Upper lobe of right lung (tissue), 1 donor: Measurements from ENCODE around the gene DLAT. TPM values are rescaled to one million over a fixed set of nuclear protein-coding genes. Genes with fewer than 3 reads are reported as not detected.
"Not testable (repeated sequence)": the region's sequence is repeated elsewhere in the genome, so short reads cannot be mapped to it uniquely, and the experiment has no call there.

ENCODE experiments used
- ATAC-seq: fragments of 200-7000 bp; cut with Tn5 transposase; one replicate; pipeline ENCODE4 v1.9.1; 2020; ENCODE audit warnings: mild to moderate bottlenecking, moderate library complexity
- DNase-seq: peaks from one replicate; pipeline ENCODE4 v3.0.0-alpha.2; 2020
- H3K27ac ChIP-seq: fragments of 200-600 bp; one replicate; pipeline ENCODE4 v1.8.0; 2022
- H3K27me3 ChIP-seq: fragments of 200-600 bp; one replicate; pipeline ENCODE4 v1.8.0; 2022; ENCODE audit warnings: mild to moderate bottlenecking
- H3K36me3 ChIP-seq: fragments of 200-600 bp; one replicate; pipeline ENCODE4 v1.8.0; 2022
- H3K4me1 ChIP-seq: fragments of 200-600 bp; one replicate; pipeline ENCODE4 v1.8.0; 2022
- H3K4me3 ChIP-seq: fragments of 200-600 bp; one replicate; pipeline ENCODE4 v1.8.0; 2022; ENCODE audit warnings: mild to moderate bottlenecking
- H3K9me3 ChIP-seq: fragments of 200-600 bp; one replicate; pipeline ENCODE4 v1.8.0; 2022
- intact Hi-C: fragments of 100-400 bp; cut with DNase I; formaldehyde crosslinking; loops from one replicate; pipeline ENCODE4 v1.11.0; 2022
- total RNA-seq: library from RNA; stranded (reverse); fragmentation: NEBNext Ultra II Directional; extraction: Animal tissue kit (Norgen Biotek cat#: 25700); gene quantifications from one replicate; pipeline ENCODE4 v1.2.1, GENCODE V29; 2021
- TF ChIP-seq, protein P1 (sequence below): fragments of 200-600 bp; IDR thresholded peaks from one replicate; pipeline ENCODE4 v1.8.0; 2022; ENCODE audit warnings: antibody characterized with exemption
- donor health status: DM: no; HTN: yes; CAD: no; lungs with severe emphysema.

Gene DLAT
- total RNA-seq, 1 donor from 2014 or later: 29.2 TPM

DNA sequence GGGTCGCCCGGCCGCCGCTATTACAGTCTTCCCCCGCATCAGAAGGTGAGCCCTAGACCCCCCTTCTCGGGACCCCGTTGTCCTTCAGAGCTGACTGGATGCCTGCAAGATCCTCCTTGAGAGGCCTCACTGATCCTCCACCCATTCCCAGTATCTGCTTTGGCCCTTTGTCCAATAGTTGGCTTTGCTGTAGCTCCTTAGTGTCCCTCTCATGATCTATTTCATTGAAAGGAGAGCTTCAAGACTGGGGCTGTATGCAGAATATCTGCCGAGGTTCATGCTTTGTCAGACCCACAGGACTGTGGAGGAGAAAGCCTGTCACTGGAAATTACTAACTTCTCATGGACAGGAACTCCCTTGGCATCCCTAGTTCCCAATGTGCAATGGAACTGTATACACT lies 499 bp downstream of the DLAT start:
- TF ChIP-seq, protein P1, sequence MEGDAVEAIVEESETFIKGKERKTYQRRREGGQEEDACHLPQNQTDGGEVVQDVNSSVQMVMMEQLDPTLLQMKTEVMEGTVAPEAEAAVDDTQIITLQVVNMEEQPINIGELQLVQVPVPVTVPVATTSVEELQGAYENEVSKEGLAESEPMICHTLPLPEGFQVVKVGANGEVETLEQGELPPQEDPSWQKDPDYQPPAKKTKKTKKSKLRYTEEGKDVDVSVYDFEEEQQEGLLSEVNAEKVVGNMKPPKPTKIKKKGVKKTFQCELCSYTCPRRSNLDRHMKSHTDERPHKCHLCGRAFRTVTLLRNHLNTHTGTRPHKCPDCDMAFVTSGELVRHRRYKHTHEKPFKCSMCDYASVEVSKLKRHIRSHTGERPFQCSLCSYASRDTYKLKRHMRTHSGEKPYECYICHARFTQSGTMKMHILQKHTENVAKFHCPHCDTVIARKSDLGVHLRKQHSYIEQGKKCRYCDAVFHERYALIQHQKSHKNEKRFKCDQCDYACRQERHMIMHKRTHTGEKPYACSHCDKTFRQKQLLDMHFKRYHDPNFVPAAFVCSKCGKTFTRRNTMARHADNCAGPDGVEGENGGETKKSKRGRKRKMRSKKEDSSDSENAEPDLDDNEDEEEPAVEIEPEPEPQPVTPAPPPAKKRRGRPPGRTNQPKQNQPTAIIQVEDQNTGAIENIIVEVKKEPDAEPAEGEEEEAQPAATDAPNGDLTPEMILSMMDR: no peak
- no peak for DNase-seq
- Histone ChIP-seq H3K36me3 (peaks cover 27% of the 10 kb centered on the region), H3K27ac (peak overlapping the region; percentile 90), H3K4me3 (peak overlapping the region; percentile 83), H3K9me3 (no peaks in the 10 kb centered on the region), H3K4me1 (peaks cover 11% of the 10 kb centered on the region), H3K27me3 (no peaks in the 10 kb centered on the region)
- intact Hi-C loops: no loop called here
- ATAC-seq: peak; percentile 4

DNA sequence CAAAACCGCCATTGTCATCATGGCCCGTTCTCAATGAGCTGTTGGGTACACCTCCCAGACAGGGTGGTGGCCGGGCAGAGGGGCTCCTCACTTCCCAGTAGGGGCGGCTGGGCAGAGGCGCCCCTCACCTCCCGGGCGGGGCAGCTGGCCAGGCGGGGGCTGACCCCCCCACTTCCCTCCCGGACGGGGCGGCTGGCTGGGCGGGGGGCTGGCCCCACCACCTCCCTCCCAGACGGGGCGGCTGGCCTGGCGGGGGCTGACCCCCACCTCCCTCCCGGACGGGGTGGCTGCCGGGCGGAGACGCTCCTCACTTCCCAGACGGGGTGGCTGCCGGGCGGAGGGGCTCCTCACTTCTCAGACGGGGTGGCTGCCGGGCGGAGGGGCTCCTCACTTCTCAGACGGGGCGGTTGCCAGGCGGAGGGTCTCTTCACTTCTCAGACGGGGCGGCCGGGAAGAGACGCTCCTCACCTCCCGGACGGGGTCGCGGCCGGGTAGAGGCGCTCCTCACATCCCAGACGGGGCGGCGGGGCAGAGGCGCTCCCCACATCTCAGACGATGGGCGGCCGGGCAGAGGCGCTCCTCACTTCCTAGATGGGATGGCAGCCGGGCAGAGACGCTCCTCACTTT lies 1.7 kb downstream of the DLAT start:
- H3K27me3 ChIP-seq, ATAC-seq, H3K4me3 ChIP-seq, H3K27ac ChIP-seq, DNase-seq, intact Hi-C loops, H3K9me3 ChIP-seq: not testable (repeated sequence)
- Histone ChIP-seq H3K4me1 (peaks cover 11% of the 10 kb centered on the region), H3K36me3 (peaks cover 35% of the 10 kb centered on the region)

DNA sequence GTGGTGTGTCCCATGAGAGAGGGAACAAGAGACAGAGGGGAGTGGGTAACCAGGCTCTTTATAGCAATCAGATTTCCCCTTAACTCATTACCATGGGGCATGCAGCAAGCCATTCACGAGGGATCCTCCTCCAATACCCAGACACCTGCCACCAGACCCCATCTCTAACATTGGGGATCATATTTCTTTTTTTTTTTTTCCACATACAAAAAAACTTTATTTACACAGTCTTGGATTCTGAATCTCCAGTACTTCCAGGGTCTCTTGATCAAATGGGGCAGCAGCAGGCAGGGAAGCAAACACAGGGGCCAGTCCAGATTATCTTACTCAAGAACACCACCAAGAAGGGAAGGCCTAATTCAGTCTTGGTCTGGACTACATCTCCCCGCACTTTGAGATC lies 4.3 kb downstream of the DLAT start:
- no peak for DNase-seq
- no peak for ATAC-seq
- Histone ChIP-seq H3K4me3 (no peak overlapping the region), H3K9me3 (no peaks in the 10 kb centered on the region), H3K4me1 (peaks cover 6% of the 10 kb centered on the region), H3K27me3 (no peaks in the 10 kb centered on the region), H3K36me3 (peaks cover 60% of the 10 kb centered on the region), H3K27ac (no peak overlapping the region)
- intact Hi-C loops: no loop called here
- TF ChIP-seq, protein P1: no peak

DNA sequence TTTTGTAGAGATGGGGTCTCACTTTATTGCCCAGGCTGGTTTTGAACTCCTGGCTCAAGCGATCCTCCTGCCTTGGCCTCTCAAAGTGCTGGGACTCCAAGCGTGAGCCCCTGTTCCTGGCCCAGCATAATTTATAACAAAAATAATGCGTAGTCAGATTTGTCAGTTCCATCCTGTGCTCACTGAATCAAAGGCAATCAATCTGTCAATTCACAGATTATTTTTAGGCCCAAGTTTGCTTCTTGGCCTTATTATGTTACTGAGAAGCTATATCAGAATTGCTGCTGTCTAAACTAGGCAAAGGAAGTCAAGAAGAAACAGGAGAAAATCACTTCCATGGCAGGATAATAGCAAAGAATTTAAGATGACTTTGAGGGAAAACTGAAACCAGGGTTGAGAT lies 8.7 kb downstream of the DLAT start:
- TF ChIP-seq, protein P1: no peak
- no peak overlapping the region for H3K27ac ChIP-seq
- no peaks in the 10 kb centered on the region for H3K9me3 ChIP-seq
- ATAC-seq (no peak), DNase-seq (no peak)
- H3K4me3 ChIP-seq: no peak overlapping the region
- H3K27me3 ChIP-seq: no peaks in the 10 kb centered on the region
- H3K36me3 ChIP-seq: peaks cover 83% of the 10 kb centered on the region
- intact Hi-C loops: no loop called here
- H3K4me1 ChIP-seq: no peaks in the 10 kb centered on the region

DNA sequence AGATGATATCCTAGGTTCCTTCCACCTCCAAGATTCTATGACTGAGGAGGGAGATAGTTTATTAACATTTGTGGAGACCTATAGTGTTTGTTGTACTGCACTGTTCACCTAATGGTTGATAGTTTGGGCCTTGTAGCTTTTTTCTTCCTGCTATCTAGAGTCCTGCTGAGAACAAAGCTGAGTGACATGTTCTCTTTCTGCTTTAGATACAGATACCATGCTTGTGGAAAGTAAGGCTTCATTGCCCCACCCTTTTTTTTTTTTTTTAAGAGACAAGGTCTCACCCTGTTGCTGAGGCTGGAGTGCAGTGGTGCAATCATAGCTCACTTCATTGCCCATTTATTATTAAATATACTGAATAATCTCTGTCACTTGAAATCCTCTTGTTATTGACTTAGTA lies 12.3 kb downstream of the DLAT start:
- no peak overlapping the region for H3K27ac ChIP-seq
- intact Hi-C loops: no loop called here
- H3K4me3 ChIP-seq: no peak overlapping the region
- H3K36me3 ChIP-seq: peaks cover 87% of the 10 kb centered on the region
- H3K4me1 ChIP-seq: no peaks in the 10 kb centered on the region
- H3K27me3 ChIP-seq: no peaks in the 10 kb centered on the region
- H3K9me3 ChIP-seq: no peaks in the 10 kb centered on the region
- ATAC-seq: no peak
- TF ChIP-seq, protein P1: no peak
- DNase-seq: no peak

DNA sequence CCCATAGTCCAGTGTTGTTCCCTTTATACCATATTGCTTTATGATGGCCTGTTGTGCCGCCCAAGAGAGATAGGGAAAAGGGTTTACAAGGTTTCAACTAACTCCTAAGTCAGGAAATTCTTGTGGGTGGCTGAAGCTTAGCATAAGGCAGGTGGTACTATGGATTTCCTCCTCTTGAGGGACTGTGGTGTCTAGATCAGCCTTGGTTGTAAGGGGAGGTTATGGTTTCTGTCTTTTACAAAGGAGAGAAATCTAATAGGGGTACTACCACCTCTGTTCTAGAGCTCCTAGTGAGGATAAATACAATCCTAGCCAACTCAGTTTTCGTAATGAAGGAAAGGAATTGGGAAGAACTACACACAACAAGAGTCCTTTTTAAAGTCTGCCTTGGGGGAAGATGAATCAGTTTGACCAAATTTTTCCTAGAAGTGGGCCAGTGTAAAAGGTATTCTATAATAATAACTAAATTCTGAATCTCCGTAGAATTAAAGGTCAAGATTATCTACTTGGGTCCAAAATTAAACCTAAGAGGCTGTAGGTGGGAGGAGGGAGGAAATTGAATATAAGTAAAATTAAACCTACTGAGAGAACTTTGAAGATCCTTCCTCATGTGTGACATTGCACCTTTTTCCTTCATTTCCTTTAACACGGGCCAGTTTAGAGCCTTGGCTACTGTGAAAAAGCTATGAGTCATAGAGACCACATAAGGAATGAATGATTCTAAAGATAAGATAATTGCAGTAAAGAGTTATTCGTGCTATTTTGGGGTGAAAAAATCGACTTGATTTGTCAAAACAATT lies 17.2 kb downstream of the DLAT start:
- ATAC-seq: no peak

More for the DNA sequence above, 17.2 kb downstream of the DLAT start:
- Histone ChIP-seq H3K27me3 (no peaks in the 10 kb centered on the region), H3K9me3 (no peaks in the 10 kb centered on the region), H3K27ac (no peak overlapping the region), H3K4me3 (no peak overlapping the region), H3K4me1 (no peaks in the 10 kb centered on the region), H3K36me3 (peaks cover 88% of the 10 kb centered on the region)
- DNase-seq: no peak
- TF ChIP-seq, protein P1: no peak
- intact Hi-C loops: no loop called here
